ENCODE data around the gene FRZB.

FRZB gene

GRCh38 chr2:182911813-182912517 lies 45.5 kb upstream of the FRZB start:
- no peak for DNase-seq (ENCODE audit: low read depth, low spot score)
- ChIA-PET CTCF (interaction anchor here (0.8 to 1.7 kb wide), 2 partner anchors 13 to 68 kb away, joined by 3 to 4 read pairs; no protein-coding TSS in a partner anchor), POLR2A (no interaction called here)
- H3K4me3 ChIP-seq (ENCODE audit: low read depth, low read length) = no peak overlapping the region
- TF ChIP-seq CTCF (IDR thresholded peaks at IDR 0.05; ENCODE audit: insufficient read depth, low read length, missing control alignments) = no peak

GRCh38 chr2:182910965-182911364 lies 44.5 kb upstream of the FRZB start:
- CTCF ChIA-PET = no interaction called here
- no peak overlapping the region for H3K4me3 ChIP-seq (ENCODE audit: low read depth, low read length)
- TF ChIP-seq CTCF (IDR thresholded peaks at IDR 0.05; ENCODE audit: insufficient read depth, low read length, missing control alignments) = no peak
- DNase-seq (ENCODE audit: low read depth, low spot score) = no peak
- POLR2A ChIA-PET = no interaction called here

- ChIA-PET POLR2A (no interaction called here), CTCF (interaction anchor here (1.0 kb wide), 1 partner anchor 10 kb away, joined by 4 read pairs; no protein-coding TSS in a partner anchor)
- no peak for TF ChIP-seq CTCF (IDR thresholded peaks at IDR 0.05; ENCODE audit: insufficient read depth, low read length, missing control alignments)
- no peak for DNase-seq (ENCODE audit: low read depth, low spot score)
- H3K4me3 ChIP-seq (ENCODE audit: low read depth, low read length) = no peak overlapping the region
These were observed 40.8 kb upstream of the FRZB start for GRCh38 chr2:182907081-182907830.

GRCh38 chr2:182906454-182906853 lies 40.0 kb upstream of the FRZB start:
- CTCF ChIA-PET = interaction anchor here (1.0 to 1.3 kb wide), 2 partner anchors 10 to 11 kb away, joined by 3 to 4 read pairs; no protein-coding TSS in a partner anchor
- no peak for TF ChIP-seq CTCF (IDR thresholded peaks at IDR 0.05; ENCODE audit: insufficient read depth, low read length, missing control alignments)
- POLR2A ChIA-PET = interaction anchor here (0.6 kb wide), 1 partner anchor 11 kb away, joined by 4 read pairs; no protein-coding TSS in a partner anchor
- no peak overlapping the region for H3K4me3 ChIP-seq (ENCODE audit: low read depth, low read length)
- no peak for DNase-seq (ENCODE audit: low read depth, low spot score)

- DNase-seq (ENCODE audit: low read depth, low spot score) = no peak
- H3K4me3 ChIP-seq (ENCODE audit: low read depth, low read length) = no peak overlapping the region
- ChIA-PET POLR2A (interaction anchor here (0.6 kb wide), 1 partner anchor 119 kb away, joined by 3 read pairs; no protein-coding TSS in a partner anchor), CTCF (interaction anchor here (1.2 kb wide), 1 partner anchor 13 kb away, joined by 3 read pairs; no protein-coding TSS in a partner anchor)
- TF ChIP-seq CTCF (IDR thresholded peaks at IDR 0.05; ENCODE audit: insufficient read depth, low read length, missing control alignments) = no peak
These were observed 38.4 kb upstream of the FRZB start for GRCh38 chr2:182904844-182905243.

GRCh38 chr2:182903566-182903965 lies 37.1 kb upstream of the FRZB start:
- DNase-seq (ENCODE audit: low read depth, low spot score) = no peak
- no peak overlapping the region for H3K4me3 ChIP-seq (ENCODE audit: low read depth, low read length)
- POLR2A ChIA-PET = interaction anchor here (0.6 kb wide), 1 partner anchor 59 kb away, joined by 3 read pairs; no protein-coding TSS in a partner anchor
- CTCF ChIA-PET = interaction anchor here (1.4 to 1.5 kb wide), 2 partner anchors 11 to 254 kb away, joined by 3 read pairs; no protein-coding TSS in a partner anchor
- no peak for TF ChIP-seq CTCF (IDR thresholded peaks at IDR 0.05; ENCODE audit: insufficient read depth, low read length, missing control alignments)
